ENCODE results near the gene MYH9. TPM values are rescaled to one million over a fixed set of nuclear protein-coding genes. Genes with fewer than 3 reads are reported as not detected.
A peak's percentile ranks its signal among the peaks of the same experiment; 100 is the strongest.

MYH9 gene
- 100 to 1,000 TPM; 216 to 339 (median 246) TPM for total RNA-seq

DNA sequence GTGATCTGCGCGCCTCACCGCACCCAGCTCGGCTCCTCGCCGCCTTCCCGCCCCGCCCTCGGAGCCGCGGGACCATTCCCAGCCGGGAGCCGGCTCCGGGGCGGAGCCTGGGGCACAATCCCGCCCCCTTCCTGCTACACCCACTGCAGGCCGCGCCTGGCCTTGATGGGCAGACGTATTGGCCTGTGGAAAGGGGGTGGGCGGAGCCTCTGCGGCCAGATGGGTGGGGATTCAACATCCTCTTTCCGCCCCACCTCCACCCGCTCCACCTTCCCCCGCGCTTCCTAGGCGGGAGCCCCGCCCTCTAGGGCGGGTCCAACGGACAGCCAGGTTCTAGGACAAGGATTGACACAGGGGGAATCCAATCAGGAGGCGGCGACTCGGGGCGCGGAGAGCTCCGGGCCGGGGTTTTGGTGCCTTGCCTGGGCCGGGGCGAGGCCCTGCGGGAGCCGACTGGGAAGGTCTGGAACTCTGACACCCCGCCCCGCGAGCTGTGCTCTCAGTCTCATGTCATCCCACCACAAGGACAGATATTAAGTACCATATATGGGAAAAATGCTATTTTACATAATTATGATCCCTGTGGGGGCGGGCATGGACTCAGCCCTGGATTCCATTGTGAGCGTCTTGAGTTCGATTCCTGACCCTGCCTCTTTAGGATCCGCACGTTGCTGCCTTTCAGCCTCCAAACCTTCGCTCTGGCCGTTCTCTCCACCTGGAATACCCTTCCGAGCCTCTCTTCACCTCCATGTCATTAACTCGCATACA is at the start of gene MYH9:
Gene MYH9, minus strand, starts transcription at position 9 of the 768 bp plus-strand sequence. CDS start 38,731 bp downstream, outside the sequence.
- 3 to 8% methylated on average over 12 to 20 of the region's 52 CpGs for WGBS, 2 donors
- peak; percentile 97 for DNase-seq
- Histone ChIP-seq H3K4me1 (peaks cover 24 to 44% (median 32%) of the 10 kb centered on the region in 3 donors), H3K9me3 (no peaks in the 10 kb centered on the region), H3K27ac (peak within 1 kb of the TSS; percentile 98 to 100 (median 100)), H3K36me3 (peaks cover 0 to 11% (median 0%) of the 10 kb centered on the region in 3 donors), H3K27me3 (no peaks in the 10 kb centered on the region), H3K4me3 (peak within 1 kb of the TSS; percentile 68 to 100 (median 98))
- intact Hi-C loops (cut with DNase I), result loop anchor here (5.0 kb wide), 2 partner anchors 56 to 64 kb away; no protein-coding TSS in a partner anchor
- no peak for TF ChIP-seq POLR2A (IDR thresholded peaks at IDR 0.05)
- TF ChIP-seq, protein P1, sequence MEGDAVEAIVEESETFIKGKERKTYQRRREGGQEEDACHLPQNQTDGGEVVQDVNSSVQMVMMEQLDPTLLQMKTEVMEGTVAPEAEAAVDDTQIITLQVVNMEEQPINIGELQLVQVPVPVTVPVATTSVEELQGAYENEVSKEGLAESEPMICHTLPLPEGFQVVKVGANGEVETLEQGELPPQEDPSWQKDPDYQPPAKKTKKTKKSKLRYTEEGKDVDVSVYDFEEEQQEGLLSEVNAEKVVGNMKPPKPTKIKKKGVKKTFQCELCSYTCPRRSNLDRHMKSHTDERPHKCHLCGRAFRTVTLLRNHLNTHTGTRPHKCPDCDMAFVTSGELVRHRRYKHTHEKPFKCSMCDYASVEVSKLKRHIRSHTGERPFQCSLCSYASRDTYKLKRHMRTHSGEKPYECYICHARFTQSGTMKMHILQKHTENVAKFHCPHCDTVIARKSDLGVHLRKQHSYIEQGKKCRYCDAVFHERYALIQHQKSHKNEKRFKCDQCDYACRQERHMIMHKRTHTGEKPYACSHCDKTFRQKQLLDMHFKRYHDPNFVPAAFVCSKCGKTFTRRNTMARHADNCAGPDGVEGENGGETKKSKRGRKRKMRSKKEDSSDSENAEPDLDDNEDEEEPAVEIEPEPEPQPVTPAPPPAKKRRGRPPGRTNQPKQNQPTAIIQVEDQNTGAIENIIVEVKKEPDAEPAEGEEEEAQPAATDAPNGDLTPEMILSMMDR (IDR thresholded peaks at IDR 0.05), result no peak

DNA sequence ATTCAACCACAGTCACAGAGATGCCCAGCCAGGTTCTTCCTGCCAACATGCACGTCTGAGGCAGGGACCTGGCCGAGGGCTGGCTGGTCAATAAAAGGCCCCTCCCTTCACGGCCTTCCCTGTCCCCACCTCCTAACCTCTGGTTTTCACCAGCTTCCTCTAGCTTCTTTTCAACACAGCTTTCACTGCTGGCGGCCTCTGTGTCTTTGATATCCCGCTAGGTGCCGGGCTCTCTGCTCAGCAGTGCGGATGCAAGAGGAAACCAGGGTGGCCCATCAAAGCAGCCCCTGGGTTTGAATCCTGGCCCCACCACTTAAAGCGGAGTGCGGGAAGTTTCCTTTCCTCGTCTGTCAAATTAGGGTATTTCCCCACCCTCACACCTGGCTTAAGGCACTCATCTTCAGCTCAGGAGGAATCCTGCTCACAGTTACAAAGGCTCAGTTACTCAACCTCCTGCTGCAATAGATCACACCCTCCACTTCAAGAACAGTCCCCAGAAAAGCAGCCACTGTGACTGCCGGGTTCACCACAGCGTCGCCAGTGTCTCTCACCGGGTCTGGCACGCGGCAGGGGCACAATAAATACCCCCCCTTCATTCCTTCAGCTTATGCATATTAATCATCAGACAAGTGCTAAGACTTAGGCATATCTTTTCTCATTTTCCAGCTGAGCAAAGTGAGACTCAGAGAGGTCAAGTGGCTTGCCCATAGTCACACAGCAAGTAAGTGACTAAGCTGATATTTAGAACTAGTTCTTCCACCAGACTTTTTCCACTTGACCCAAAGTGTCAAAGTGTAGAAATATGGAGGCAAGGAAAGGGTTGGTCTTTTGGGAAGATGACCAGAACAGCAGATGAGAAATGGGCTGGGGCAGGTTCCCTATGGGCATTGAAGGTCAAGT is 48.0 kb upstream of the MYH9 start:
- Histone ChIP-seq H3K9me3 (no peaks in the 10 kb centered on the region), H3K36me3 (no peaks in the 10 kb centered on the region), H3K27me3 (no peaks in the 10 kb centered on the region), H3K27ac (peak overlapping the region in 3 of 4 donors; percentile 26 to 45 (median 43)), H3K4me3 (no peak overlapping the region), H3K4me1 (peaks cover 15 to 58% (median 24%) of the 10 kb centered on the region in 3 donors)
- DNase-seq, result no peak
- no peak for TF ChIP-seq POLR2A (IDR thresholded peaks at IDR 0.05)
- TF ChIP-seq, protein P1 (IDR thresholded peaks at IDR 0.05), result no peak
- intact Hi-C loops (cut with DNase I), result no loop called here
- 28% methylated on average over 13 to 16 of the region's 16 CpGs for whole genome bisulfite sequencing, 2 donors

DNA sequence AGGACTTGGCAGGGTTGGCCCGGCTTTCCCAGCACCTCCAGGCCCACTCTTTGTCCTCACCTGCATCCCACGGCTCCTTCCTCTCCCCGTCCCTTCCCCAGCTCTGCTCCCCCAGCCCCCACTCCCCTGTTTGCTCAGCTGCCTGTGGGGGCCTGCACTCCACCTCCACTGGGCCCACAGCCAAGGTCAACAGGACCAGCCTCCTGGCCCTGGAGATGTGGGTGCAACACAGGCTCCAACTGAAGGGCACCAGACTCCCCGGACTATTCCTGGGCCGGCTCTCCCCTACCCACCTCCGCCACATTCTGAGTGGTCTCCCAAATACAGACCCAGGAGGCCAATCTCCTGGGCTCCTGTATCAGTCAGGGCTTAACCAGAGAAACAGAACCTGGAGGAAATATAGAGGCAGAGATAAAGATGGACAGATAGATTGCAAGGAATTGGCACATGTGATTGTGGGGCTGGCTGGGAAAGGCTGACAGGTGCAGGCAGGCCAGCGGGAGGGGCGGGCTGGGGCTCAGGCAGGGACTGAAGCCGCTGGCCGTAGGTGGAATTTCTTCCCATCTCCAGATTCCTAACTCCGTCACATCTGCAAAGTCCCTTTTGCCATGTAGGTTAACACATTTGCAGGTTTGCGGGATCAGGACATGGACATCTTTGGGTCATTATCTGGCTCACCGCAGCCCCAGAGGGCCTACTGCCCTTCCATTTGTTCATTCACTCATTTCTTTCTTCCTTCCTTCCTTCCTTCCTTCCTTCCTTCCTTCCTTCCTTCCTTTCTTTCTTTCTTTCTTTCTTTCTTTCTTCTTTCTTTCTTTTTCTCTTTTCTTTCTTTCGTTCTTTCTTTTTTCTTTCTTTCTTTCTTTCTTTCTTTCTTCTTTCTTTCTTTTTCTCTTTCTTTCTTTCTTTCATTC is 45.8 kb upstream of the MYH9 start:
- 35 to 53% methylated on average over 6 to 10 of the region's 14 CpGs for WGBS, 2 donors
- H3K9me3 ChIP-seq, result no peaks in the 10 kb centered on the region
- no peak for TF ChIP-seq POLR2A (IDR thresholded peaks at IDR 0.05)
- TF ChIP-seq, protein P1 (IDR thresholded peaks at IDR 0.05), result no peak
- no peaks in the 10 kb centered on the region for H3K27me3 ChIP-seq
- H3K27ac ChIP-seq, result no peak overlapping the region
- DNase-seq, result no peak
- H3K36me3 ChIP-seq, result no peaks in the 10 kb centered on the region
- peaks cover 12 to 37% (median 16%) of the 10 kb centered on the region in 3 donors for H3K4me1 ChIP-seq
- intact Hi-C loops (cut with DNase I), result no loop called here
- H3K4me3 ChIP-seq, result no peak overlapping the region

DNA sequence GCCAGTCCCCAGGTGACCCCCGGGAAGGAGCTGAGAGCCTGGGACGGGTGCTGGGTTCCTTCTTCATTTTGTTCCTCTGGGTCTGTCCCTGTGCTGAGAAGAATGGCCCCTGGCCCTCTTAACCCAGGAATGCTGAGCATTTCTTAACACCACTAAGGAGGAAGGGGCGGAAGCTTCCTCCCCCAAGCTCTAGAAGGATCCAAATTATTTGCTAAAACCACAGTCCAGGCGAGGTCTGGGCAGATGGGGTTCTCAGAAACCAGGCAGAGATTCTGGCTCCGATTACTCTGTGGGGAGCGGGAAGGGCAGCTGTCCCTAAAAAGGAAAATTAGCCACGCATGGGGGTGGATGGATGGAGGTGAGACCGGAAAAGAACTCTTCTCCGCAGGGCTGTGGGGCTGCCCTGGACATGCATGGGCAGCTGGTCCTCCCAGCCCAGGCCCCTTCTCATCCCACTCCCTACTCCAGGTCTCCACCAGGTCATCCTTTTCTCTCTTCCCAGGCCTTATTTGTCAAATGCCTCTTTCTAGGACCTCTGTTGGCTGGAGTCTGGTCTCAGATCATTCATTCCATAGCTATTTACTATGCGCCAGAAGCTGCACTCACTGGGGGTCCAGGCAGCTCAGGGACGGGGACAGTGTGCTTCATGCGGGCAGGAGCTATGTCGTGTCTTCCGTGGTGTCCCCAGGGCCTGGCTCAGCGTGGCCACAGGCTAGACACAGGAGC is 45.0 kb upstream of the MYH9 start:
- TF ChIP-seq POLR2A (IDR thresholded peaks at IDR 0.05), result no peak
- TF ChIP-seq, protein P1 (IDR thresholded peaks at IDR 0.05), result no peak
- Histone ChIP-seq H3K27ac (no peak overlapping the region), H3K36me3 (no peaks in the 10 kb centered on the region), H3K4me3 (no peak overlapping the region), H3K27me3 (no peaks in the 10 kb centered on the region), H3K9me3 (no peaks in the 10 kb centered on the region), H3K4me1 (peaks cover 12 to 37% (median 16%) of the 10 kb centered on the region in 3 donors)
- intact Hi-C loops (cut with DNase I), result no loop called here
- DNase-seq, result no peak
- 71 to 75% methylated on average over 7 to 13 of the region's 15 CpGs for WGBS, 2 donors

Data from esophagus squamous epithelium (tissue), 5 donors.